Skeletal muscle tissue (tissue), 4 donors: ENCODE data around the gene AUTS2. TPM values are rescaled to one million over a fixed set of nuclear protein-coding genes. Genes with fewer than 3 reads are reported as not detected.

Experiments
- H3K27ac ChIP-seq: one replicate; pipeline ENCODE4 v1.7.0; 2013; ENCODE audit warnings: mild to moderate bottlenecking, low read depth, low read length, inconsistent platforms
- H3K27me3 ChIP-seq, 3 donors: one replicate each; pipeline ENCODE4 v1.7.0; 2013; ENCODE audit warnings: low read length in 3 of 3; ENCODE audit not compliant: control insufficient read depth in 3 of 3, insufficient read depth in 3 of 3
- H3K36me3 ChIP-seq, 3 donors: one replicate each; pipeline ENCODE4 v1.7.0; 2013; ENCODE audit warnings: low read length in 3 of 3; ENCODE audit not compliant: control insufficient read depth in 3 of 3, insufficient read depth in 3 of 3
- H3K4me1 ChIP-seq, 3 donors: one replicate each; pipeline ENCODE4 v1.7.0; 2013; ENCODE audit warnings: low read length in 3 of 3, mild to moderate bottlenecking in 3 of 3; ENCODE audit not compliant: control insufficient read depth in 3 of 3, insufficient read depth in 3 of 3
- H3K4me3 ChIP-seq, 3 donors: one replicate each; pipeline ENCODE4 v1.7.0; 2013; ENCODE audit warnings: low read length in 3 of 3
- H3K9ac ChIP-seq, 3 donors: one replicate each; pipeline ENCODE4 v1.7.0; 2013; ENCODE audit warnings: low read length in 3 of 3, mild to moderate bottlenecking in 3 of 3, moderate library complexity in 2 of 3, low read depth in 1 of 3
- H3K9me3 ChIP-seq, 3 donors: one replicate each; pipeline ENCODE4 v1.7.0; 2013; ENCODE audit warnings: low read length in 3 of 3; ENCODE audit not compliant: control insufficient read depth in 3 of 3
- total RNA-seq: library from RNA; depleted of rRNA; stranded (reverse); fragments of >200 nt; gene quantifications from one replicate; pipeline ENCODE4 v1.2.3, GENCODE V29; 2014
- donor health status: Osteomylitis.

Gene AUTS2
- total RNA-seq, 1 donor from 2014 or later = 43.3 TPM

DNA sequence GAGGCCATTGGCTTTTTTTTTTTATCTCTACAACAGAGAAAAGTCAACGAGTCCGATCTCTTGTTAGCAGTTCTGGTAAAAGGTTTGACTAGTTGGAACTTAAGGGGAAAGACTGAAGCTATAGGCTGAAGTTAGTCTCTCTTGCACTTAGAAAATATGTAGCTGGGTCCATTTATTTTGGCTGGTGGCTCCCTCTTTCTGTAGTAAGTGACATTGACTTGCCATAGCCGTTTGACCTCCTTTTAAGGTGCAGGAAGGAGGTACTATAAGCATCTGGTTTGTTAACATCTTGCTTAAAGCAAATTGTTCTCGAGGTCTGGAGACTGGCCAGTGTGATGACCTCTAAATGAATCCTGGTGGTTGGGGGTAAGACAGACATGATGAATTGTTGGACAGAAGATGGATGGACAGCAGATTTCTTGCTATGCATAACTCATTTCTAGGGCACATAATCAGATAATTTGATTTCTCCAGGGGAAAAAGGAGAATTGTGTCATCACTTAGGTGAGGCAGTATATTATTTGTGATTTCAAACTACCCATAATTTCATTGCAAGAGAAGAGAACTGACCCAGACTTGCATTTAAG is 1177.4 kb downstream of the AUTS2 start:
- peaks cover 40 to 53% (median 44%) of the 10 kb centered on the region in 3 donors for H3K36me3 ChIP-seq

DNA sequence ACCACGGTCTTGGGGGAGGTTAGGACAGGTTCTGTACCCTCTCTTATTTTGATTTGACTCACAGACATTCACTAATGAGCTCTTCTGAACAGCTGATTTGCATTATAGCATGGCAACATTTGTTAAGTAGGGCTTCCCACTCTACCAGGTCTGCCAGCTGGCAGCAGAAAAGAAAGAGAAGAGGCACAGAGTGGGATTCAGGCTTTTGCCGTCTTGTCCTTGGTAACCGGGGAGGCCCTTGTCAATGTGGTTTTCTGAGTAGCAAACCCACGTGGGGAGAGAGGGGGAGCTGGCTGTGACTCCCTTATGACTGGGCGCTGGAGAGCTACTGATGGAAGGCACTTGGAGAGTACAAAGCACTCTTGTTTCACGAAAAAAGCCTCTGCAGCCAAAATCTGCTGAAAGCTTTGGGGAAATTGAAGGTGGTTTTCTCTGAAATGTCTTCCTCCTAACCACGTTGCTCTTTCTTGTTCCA is 1178.4 kb downstream of the AUTS2 start:
- no peaks in the 10 kb centered on the region for H3K4me1 ChIP-seq
- H3K4me3 ChIP-seq = no peak overlapping the region
- H3K36me3 ChIP-seq = peaks cover 40 to 51% (median 48%) of the 10 kb centered on the region in 3 donors
- no peak overlapping the region for H3K9ac ChIP-seq
- H3K9me3 ChIP-seq = no peaks in the 10 kb centered on the region
- H3K27ac ChIP-seq = no peak overlapping the region
- H3K27me3 ChIP-seq = no peaks in the 10 kb centered on the region

More for the DNA sequence above, 1177.4 kb downstream of the AUTS2 start:
- Histone ChIP-seq H3K27ac (no peak overlapping the region), H3K4me1 (no peaks in the 10 kb centered on the region), H3K27me3 (no peaks in the 10 kb centered on the region), H3K9ac (no peak overlapping the region), H3K4me3 (no peak overlapping the region), H3K9me3 (no peaks in the 10 kb centered on the region)

DNA sequence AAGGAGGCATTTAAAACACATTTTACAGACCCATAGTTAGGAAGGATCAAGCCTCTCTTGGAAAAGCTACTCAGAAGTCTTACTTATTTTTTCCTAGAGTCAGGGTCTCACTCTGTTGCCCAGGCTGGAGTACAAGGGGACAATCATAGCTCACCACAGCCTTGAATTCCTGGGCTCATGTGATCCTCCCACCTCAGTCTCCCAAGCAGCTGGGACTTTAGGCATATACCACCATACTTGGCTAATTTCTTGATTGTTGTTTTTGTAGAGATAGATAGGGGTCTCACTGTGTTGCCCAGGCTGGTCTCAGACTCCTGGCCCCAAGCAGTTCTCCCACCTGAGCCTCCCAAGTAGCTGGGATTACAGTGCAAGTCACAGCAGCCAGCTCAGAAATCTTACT is 1179.0 kb downstream of the AUTS2 start:
- Histone ChIP-seq H3K4me1 (no peaks in the 10 kb centered on the region), H3K27me3 (no peaks in the 10 kb centered on the region), H3K4me3 (no peak overlapping the region), H3K27ac (no peak overlapping the region), H3K36me3 (peaks cover 43 to 51% (median 49%) of the 10 kb centered on the region in 3 donors), H3K9me3 (no peaks in the 10 kb centered on the region), H3K9ac (no peak overlapping the region)

DNA sequence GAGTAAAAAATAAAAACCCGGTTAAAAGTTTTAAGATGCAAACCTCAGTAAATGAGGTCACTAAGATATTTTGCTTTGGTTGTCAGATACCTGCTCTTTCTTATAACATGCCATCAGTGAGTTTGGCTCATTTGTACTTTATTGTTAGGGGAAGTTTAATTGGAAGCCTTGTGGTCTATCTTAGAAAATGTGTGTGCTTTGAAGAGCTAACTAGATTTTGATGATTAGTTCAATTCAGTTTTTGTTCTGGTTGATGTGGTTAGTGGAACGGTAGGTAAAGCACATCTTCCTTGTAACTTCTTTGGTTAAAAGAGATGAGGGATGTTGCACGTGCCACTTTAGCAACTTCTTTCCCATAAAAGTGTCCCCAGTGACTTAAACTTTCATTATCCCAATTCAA is 1180.3 kb downstream of the AUTS2 start:
- Histone ChIP-seq H3K9ac (no peak overlapping the region), H3K4me3 (no peak overlapping the region), H3K9me3 (no peaks in the 10 kb centered on the region), H3K27me3 (no peaks in the 10 kb centered on the region), H3K4me1 (no peaks in the 10 kb centered on the region), H3K27ac (no peak overlapping the region), H3K36me3 (peaks cover 43 to 57% (median 53%) of the 10 kb centered on the region in 3 donors)

DNA sequence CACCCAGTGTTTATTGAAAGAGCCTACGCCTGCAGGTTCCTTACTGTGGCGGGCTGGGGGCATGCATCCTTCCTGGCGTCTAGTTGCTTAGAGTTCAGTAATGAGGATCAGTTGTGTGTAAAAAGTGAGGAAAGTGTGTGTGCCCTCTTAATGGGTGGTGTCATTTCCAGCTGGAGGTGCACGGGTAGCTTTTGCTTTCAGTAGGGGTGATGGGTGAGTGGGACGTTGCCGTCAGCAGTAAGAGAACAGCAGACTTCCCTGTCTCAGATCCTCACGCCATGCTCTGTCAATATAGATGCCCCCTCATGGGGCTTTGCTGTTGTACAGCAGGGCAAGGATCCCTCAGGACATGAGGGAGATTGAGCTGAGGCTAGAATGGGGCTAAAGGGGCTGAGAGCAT is 1181.0 kb downstream of the AUTS2 start:
- Histone ChIP-seq H3K27me3 (no peaks in the 10 kb centered on the region), H3K9ac (no peak overlapping the region), H3K27ac (no peak overlapping the region), H3K4me3 (no peak overlapping the region), H3K9me3 (no peaks in the 10 kb centered on the region), H3K4me1 (no peaks in the 10 kb centered on the region), H3K36me3 (peaks cover 43 to 56% (median 52%) of the 10 kb centered on the region in 3 donors)

DNA sequence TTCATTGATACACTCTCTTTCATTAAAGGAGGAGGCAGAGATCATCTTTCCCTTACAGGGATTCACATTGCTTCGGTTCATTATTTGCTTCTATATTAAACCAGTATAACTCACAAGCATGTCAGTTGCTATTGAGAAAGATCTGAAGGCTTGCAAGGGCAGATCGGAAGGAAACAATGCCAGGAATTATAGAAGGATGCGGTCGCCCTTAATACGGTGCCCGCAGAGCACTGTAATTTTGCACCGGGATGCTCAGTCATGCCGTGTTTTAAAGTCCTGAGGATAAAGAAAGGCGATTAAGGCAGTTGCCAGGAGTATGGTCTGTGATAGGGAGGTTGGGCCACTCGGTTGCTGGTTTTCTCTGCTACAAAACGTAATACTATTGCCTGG is 1183.6 kb downstream of the AUTS2 start:
- H3K4me1 ChIP-seq = no peaks in the 10 kb centered on the region
- peaks cover 64 to 76% (median 66%) of the 10 kb centered on the region in 3 donors for H3K36me3 ChIP-seq
- no peak overlapping the region for H3K4me3 ChIP-seq
- no peaks in the 10 kb centered on the region for H3K27me3 ChIP-seq
- no peak overlapping the region for H3K27ac ChIP-seq
- H3K9ac ChIP-seq = no peak overlapping the region
- no peaks in the 10 kb centered on the region for H3K9me3 ChIP-seq

DNA sequence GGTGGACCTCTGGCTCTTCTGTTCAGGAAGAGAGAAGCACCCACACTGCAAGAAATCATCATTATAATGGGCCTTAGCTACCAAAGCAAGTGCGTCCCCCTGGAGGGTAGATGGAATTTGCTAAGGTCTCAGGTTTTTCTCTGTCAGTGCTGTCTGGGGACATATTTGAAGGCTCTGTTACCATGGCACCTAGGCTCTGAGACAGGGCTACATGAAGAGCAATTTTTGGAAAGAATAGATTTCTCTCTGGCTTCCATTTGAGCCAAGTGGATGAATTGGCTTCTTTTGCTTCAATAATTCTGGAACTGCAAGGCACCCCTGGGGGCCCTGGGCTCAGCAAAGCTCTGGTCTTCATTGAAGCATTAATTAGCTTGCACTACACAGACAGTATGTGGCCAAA is 1184.5 kb downstream of the AUTS2 start:
- H3K27me3 ChIP-seq = no peaks in the 10 kb centered on the region
- no peaks in the 10 kb centered on the region for H3K9me3 ChIP-seq
- H3K4me1 ChIP-seq = no peaks in the 10 kb centered on the region
- no peak overlapping the region for H3K9ac ChIP-seq
- peaks cover 67 to 76% (median 69%) of the 10 kb centered on the region in 3 donors for H3K36me3 ChIP-seq
- no peak overlapping the region for H3K4me3 ChIP-seq
- no peak overlapping the region for H3K27ac ChIP-seq

DNA sequence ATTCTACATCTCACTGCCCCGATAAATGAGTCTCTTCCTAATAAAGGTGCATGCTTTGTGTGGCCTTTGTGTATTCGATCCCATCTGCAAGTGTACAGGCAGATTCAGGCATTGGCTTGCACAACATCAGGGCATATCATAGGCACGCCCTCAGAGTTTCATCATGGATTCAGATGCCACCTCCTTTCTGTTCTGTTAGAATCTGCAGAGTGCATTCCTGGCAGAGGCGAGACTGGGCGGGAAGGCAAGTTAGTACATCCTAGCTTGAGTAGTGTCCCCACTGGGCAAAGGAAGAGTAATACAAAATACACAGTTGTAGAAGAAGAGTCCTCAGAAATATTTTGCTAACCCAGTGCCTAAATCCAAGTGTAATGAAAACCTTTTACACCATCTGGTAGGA is 1187.2 kb downstream of the AUTS2 start:
- no peak overlapping the region for H3K27ac ChIP-seq
- H3K4me3 ChIP-seq = no peak overlapping the region
- H3K9me3 ChIP-seq = no peaks in the 10 kb centered on the region
- H3K36me3 ChIP-seq = peaks cover 70 to 80% (median 77%) of the 10 kb centered on the region in 3 donors
- H3K4me1 ChIP-seq = no peaks in the 10 kb centered on the region
- no peaks in the 10 kb centered on the region for H3K27me3 ChIP-seq
- H3K9ac ChIP-seq = no peak overlapping the region

DNA sequence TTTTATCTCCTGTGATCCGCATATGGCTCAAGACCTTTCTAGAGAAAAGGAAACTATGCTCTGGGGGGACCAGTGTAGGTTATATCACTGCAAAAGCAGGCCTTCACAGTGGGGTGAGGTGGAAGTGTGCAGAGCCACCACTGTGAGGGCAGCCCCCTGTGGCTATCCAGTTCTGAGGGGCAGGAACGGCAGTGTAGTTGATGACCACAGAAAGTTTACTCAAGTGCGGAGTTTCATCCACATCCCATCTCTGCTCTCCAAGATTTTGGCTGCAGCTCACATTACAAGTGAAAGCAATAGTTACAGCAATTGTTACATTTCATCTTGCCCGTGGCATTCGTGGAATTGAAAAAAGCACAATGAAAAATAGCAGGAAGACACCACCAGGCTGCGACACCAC is 1187.8 kb downstream of the AUTS2 start:
- H3K4me1 ChIP-seq = no peaks in the 10 kb centered on the region
- no peak overlapping the region for H3K9ac ChIP-seq
- no peaks in the 10 kb centered on the region for H3K27me3 ChIP-seq
- no peaks in the 10 kb centered on the region for H3K9me3 ChIP-seq
- no peak overlapping the region for H3K4me3 ChIP-seq
- no peak overlapping the region for H3K27ac ChIP-seq
- peaks cover 75 to 83% (median 82%) of the 10 kb centered on the region in 3 donors for H3K36me3 ChIP-seq

DNA sequence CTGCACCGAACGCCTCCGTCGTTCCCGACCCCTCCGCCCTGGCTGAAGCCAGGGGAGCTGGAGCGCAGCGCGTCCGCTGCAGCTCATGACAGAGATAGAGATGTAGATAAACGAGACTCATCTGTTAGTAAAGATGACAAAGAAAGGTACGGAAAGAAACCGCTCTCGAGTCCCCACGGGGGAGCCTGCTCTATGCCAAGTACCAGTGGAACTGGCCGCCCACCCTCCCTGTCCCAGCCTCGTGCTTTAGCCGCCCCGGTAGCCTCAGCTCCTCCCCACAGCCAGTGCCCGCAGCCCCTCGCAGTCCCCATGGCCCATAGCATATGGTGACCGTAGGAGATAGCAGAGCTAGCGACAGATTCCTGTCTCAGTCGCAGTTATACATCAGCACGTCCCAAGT is 1189.0 kb downstream of the AUTS2 start:
- Histone ChIP-seq H3K9me3 (no peaks in the 10 kb centered on the region), H3K9ac (no peak overlapping the region), H3K4me1 (no peaks in the 10 kb centered on the region), H3K27me3 (no peaks in the 10 kb centered on the region), H3K36me3 (peaks cover 71 to 81% (median 74%) of the 10 kb centered on the region in 3 donors), H3K4me3 (no peak overlapping the region), H3K27ac (no peak overlapping the region)
